Measurements from ENCODE around the gene ZCCHC12. TPM values are rescaled to one million over a fixed set of nuclear protein-coding genes. Genes with fewer than 3 reads are reported as not detected.

Gene ZCCHC12
- total RNA-seq, 3 donors from 2014 or later: 0.22 to 1.9 TPM; not detected in 1

DNA sequence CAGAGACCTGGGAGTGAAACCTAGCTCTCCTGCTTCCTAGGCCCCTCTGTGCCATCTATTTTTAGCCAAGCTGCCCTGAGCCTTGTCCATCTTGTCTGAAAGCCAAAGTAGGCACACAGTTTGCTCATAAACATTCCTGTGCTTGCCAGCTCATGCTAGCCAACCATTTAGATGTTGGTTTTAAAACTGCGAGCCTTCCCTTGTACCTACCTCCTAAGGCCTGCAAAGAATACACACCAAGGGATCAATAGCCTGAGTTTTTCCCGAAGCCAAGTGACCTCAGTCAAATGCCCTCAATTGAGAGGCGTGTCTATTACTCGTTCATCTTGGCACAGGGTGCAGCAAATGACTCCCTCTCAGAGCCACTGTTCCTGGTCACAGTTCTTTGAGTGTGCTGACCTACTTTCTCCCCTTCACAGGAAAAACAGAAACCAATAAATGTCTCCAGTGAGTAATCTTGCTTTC, 48.5 kb downstream of the ZCCHC12 start:
- no peaks in the 10 kb centered on the region for H3K36me3 ChIP-seq (ENCODE audit: low read depth)
- DNase-seq (peak in 1 of 3 donors; percentile 18), ATAC-seq (peak; percentile 93)
- TF ChIP-seq, protein P1, sequence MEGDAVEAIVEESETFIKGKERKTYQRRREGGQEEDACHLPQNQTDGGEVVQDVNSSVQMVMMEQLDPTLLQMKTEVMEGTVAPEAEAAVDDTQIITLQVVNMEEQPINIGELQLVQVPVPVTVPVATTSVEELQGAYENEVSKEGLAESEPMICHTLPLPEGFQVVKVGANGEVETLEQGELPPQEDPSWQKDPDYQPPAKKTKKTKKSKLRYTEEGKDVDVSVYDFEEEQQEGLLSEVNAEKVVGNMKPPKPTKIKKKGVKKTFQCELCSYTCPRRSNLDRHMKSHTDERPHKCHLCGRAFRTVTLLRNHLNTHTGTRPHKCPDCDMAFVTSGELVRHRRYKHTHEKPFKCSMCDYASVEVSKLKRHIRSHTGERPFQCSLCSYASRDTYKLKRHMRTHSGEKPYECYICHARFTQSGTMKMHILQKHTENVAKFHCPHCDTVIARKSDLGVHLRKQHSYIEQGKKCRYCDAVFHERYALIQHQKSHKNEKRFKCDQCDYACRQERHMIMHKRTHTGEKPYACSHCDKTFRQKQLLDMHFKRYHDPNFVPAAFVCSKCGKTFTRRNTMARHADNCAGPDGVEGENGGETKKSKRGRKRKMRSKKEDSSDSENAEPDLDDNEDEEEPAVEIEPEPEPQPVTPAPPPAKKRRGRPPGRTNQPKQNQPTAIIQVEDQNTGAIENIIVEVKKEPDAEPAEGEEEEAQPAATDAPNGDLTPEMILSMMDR (IDR thresholded peaks at IDR 0.05): no peak
- no peaks in the 10 kb centered on the region for H3K4me1 ChIP-seq (ENCODE audit: low read depth)
- no peak overlapping the region for H3K4me3 ChIP-seq
- intact Hi-C loops (cut with DNase I, micrococcal nuclease): no loop called here
- no peaks in the 10 kb centered on the region for H3K9me3 ChIP-seq

Other genes with a start within 250 kb of the ZCCHC12 start
- 100 to 1,000 TPM in 2 of 3 donors, 10 to 100 TPM in 1; 89.4 to 133 (median 104) TPM for gene IL13RA1, start 96.2 kb upstream of the ZCCHC12 start, total RNA-seq
- gene LONRF3, start 150.8 kb downstream of the ZCCHC12 start, total RNA-seq: 10 to 100 TPM in 1 of 3 donors, 1 to 10 TPM in 2; 8.1 to 16.2 (median 9.8) TPM
- not detected for gene CT47C1, start 249.2 kb downstream of the ZCCHC12 start, total RNA-seq